Erythroblast (primary cell): ENCODE data around the gene COPRS.
"Not testable (repeated sequence)": the region's sequence is repeated elsewhere in the genome, so short reads cannot be mapped to it uniquely, and the experiment has no call there.

ENCODE experiments used
- DNase-seq, 2 experiments: peaks; one replicate each; lab custom pipeline; 2025; lab: John Stamatoyannopoulos, UW
- GATA1 ChIP-seq: IDR thresholded peaks from 2 replicates; pipeline ENCODE4 v1.6.1; 2011; ENCODE audit warnings: low read depth, mild to moderate bottlenecking, control low read depth, low read length, moderate library complexity
- POLR2A ChIP-seq: IDR thresholded peaks from 2 replicates; pipeline ENCODE4 v1.6.1; 2011; ENCODE audit warnings: mild to moderate bottlenecking, low read length

COPRS gene

GRCh38 chr17:31834448-31834847 is 24.6 kb downstream of the COPRS start:
- TF ChIP-seq GATA1 (no peak), POLR2A (no peak)
- no peak for DNase-seq

- no peak for TF ChIP-seq POLR2A
- TF ChIP-seq GATA1: no peak
- DNase-seq: no peak
These were observed 26.3 kb downstream of the COPRS start for GRCh38 chr17:31832746-31833145.

GRCh38 chr17:31830971-31831858 is 27.8 kb downstream of the COPRS start:
- DNase-seq: no peak

GRCh38 chr17:31829649-31830048 is 29.4 kb downstream of the COPRS start:
- TF ChIP-seq GATA1 (no peak), POLR2A (no peak)
- DNase-seq: no peak

More at GRCh38 chr17:31830971-31831858, 27.8 kb downstream of the COPRS start:
- TF ChIP-seq POLR2A: no peak
- no peak for TF ChIP-seq GATA1

- DNase-seq: not testable (repeated sequence)
These were observed 30.1 kb downstream of the COPRS start for GRCh38 chr17:31828955-31829354.

- DNase-seq: no peak
- TF ChIP-seq GATA1 (no peak), POLR2A (no peak)
These were observed 32.9 kb downstream of the COPRS start for GRCh38 chr17:31825961-31826691.

- no peak for DNase-seq
- no peak for TF ChIP-seq GATA1
- no peak for TF ChIP-seq POLR2A
These were observed 34.2 kb downstream of the COPRS start for GRCh38 chr17:31824766-31825360.

- no peak for TF ChIP-seq POLR2A
- no peak for TF ChIP-seq GATA1
- DNase-seq: no peak
These were observed 36.0 kb downstream of the COPRS start for GRCh38 chr17:31823014-31823413.

GRCh38 chr17:31820691-31821435 is 38.2 kb downstream of the COPRS start:
- TF ChIP-seq GATA1 (no peak), POLR2A (no peak)
- no peak for DNase-seq

- no peak for TF ChIP-seq POLR2A
- TF ChIP-seq GATA1: no peak
These were observed 39.5 kb downstream of the COPRS start for GRCh38 chr17:31819578-31819977.

GRCh38 chr17:31818863-31819262 is 40.2 kb downstream of the COPRS start:
- not testable (repeated sequence) for DNase-seq

More at GRCh38 chr17:31819578-31819977, 39.5 kb downstream of the COPRS start:
- no peak for DNase-seq

- TF ChIP-seq POLR2A: no peak
- no peak for TF ChIP-seq GATA1
These were observed 43.8 kb downstream of the COPRS start for GRCh38 chr17:31815212-31815730.

GRCh38 chr17:31811101-31811500 is 47.9 kb downstream of the COPRS start:
- DNase-seq: no peak
- TF ChIP-seq GATA1 (no peak), POLR2A (no peak)

More at GRCh38 chr17:31815212-31815730, 43.8 kb downstream of the COPRS start:
- DNase-seq: no peak

- not testable (repeated sequence) for DNase-seq
These were observed 49.2 kb downstream of the COPRS start for GRCh38 chr17:31809876-31810275.
